Stimulated activated CD4-positive, alpha-beta T cell treated with anti-CD3 and anti-CD28 coated beads, TNF-alpha, amount 100 ng/mL, for 48 hours (primary cell): ENCODE measurements around the gene CMTM7.

Source experiments
- DNase-seq, 3 donors: peaks; one replicate each; pipeline ENCODE4 v3.0.0-alpha.2; 2020; ENCODE audit warnings: low read depth in 3 of 3

The CMTM7 gene, protein sequence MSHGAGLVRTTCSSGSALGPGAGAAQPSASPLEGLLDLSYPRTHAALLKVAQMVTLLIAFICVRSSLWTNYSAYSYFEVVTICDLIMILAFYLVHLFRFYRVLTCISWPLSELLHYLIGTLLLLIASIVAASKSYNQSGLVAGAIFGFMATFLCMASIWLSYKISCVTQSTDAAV

GRCh38 chr3:32391643-32392535 lies at the start of gene CMTM7:
Gene CMTM7 (plus strand): TSS chr3:32391853. CDS start chr3:32391907, 54 bp downstream.
- peak in 1 of 3 donors; percentile 31 for DNase-seq

GRCh38 chr3:32347343-32348125 lies 44.1 kb upstream of the CMTM7 start:
- DNase-seq = no peak

- no peak for DNase-seq
Measured at GRCh38 chr3:32349184-32349583, 42.5 kb upstream of the CMTM7 start.

- DNase-seq = no peak
Measured at GRCh38 chr3:32352563-32352962, 39.1 kb upstream of the CMTM7 start.

- DNase-seq = no peak
Measured at GRCh38 chr3:32353351-32353750, 38.3 kb upstream of the CMTM7 start.

DNA sequence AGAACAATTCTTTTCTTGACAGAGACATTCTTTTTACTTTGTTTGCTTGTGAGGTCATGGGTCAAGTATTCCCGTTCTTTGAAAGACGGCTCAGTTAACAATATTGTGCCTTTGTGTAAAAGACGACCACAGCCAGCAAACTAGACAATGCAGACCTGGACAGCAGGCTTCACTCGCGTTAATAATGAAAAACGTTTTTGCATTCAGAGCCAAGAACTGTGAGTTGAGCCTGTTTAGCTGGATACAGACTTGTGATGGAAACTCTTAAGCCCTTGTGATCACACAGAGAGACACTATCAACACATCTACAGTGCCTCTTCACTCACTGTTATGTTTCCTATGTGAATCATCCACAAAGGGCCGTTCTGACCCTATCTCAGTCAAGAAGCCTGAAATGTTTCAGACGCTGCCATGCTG lies 37.3 kb upstream of the CMTM7 start:
- DNase-seq = no peak

GRCh38 chr3:32355751-32356291 lies 35.8 kb upstream of the CMTM7 start:
- DNase-seq = no peak

GRCh38 chr3:32359766-32360492 lies 31.7 kb upstream of the CMTM7 start:
- no peak for DNase-seq

GRCh38 chr3:32360493-32360827 lies 31.2 kb upstream of the CMTM7 start:
- DNase-seq = no peak

DNA sequence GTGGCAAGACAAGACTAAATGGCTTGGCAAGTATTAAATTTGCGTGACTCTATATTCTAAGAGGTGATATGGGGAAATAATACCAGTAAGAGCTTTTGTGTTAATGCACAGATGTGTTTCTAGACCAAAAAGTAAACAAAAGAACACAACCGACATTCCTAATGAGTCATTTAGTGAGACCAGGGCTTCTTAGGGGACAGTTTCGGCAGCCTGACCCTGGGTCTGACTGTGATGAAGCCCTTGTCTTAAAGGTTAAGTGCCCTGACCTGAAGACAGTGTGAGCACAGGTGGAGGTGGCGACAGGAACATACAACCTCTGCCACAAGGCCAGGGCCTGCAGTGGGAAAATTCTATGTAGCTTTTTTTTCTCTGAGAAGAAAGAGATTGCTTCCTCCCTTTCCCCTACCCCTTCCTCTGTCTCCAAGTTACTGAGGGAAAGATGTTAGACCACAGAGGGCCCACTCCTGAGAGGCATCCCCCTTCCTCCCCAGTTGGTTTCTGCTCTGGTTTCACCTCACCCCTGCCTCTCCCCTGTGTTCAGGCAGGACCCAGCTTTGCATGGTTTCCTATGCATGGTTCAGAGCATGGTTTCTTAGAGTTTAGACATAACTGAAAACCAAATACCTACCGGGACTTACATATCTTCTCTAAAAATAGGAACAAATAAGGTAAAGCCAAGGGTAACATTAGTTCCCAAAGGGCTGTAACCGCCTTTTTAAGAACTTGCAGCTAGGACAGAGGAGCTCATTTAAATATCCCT lies 24.8 kb upstream of the CMTM7 start:
- DNase-seq = no peak

DNA sequence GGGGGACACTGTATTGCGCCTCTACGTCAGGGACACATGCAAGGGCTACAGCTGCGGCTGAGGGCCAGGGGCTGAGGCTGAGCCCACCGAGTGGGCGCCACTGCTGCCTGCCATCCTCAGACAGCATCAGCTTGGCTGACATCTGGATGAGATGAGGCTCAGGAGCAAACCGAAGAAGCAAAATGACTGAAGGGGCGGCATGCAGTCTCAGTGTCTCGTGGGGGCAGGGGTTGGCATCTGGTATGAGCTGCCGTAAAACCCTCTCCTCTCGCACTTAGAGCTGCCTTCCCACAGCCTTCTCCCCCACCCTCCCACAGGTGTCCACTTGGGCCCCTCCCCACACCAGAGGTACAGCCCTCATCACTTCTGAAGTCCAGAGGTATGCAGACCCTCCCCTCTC lies 24.2 kb upstream of the CMTM7 start:
- no peak for DNase-seq

GRCh38 chr3:32371461-32372212 lies 20.0 kb upstream of the CMTM7 start:
- DNase-seq = no peak

- no peak for DNase-seq
Measured at GRCh38 chr3:32372213-32372490, 19.5 kb upstream of the CMTM7 start.

DNA sequence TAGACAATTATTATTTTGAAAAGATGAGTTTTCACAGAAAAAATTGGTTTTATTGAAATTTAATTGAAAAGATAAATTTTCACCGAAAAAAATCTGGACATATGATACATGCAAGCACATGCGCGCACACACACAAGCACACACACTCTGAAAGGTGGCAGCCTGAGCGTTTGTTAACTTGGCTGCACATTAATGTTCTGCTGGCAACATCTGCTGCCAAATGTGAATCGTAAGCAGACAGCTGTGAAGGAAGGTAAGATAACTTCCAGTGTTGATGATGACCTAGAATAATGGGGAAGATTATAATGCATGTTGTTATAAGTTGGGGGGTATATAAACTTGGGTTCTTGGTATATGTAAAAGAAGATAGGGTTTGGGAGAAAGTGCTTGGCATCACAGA lies 18.4 kb upstream of the CMTM7 start:
- DNase-seq = no peak

GRCh38 chr3:32373844-32374243 lies 17.8 kb upstream of the CMTM7 start:
- no peak for DNase-seq

DNA sequence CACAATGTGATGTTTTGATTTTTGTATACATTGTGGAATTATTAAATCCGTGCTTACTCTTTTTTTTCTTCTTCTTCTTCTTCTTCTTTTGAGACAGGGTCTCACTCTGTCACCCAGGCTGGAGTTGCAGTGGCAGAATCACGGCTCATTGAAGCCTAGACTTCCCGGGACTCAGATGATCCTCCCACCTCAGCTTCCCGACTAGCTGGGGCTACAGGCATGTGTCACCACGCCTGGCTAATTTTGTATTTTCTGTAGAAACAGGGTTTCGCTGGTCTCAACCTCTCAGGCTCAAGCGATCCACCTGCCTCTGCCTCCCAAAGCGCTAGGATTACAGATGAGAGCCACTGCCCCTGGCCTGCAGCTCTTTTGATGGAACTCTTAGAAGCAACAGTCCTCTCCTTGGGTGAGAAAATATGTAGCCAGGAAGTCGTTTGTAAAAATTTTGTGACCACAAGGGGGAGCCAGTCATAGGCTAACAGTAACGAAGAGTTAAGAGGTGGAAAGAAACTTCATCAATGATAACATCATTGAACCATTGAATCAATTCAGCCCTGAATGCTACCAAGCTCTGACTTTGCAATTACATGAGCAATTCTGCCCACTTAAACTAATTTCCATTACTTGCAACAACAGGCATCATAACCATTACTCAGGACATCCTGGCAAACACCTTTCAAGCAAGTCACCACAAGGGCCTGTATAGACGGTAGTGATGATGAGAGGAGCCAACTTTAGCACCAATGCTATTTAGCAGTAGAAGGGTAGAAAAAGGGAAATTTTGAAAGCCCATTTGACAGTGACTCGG lies 16.7 kb upstream of the CMTM7 start:
- DNase-seq = peak in 2 of 3 donors; percentile 60 to 70

DNA sequence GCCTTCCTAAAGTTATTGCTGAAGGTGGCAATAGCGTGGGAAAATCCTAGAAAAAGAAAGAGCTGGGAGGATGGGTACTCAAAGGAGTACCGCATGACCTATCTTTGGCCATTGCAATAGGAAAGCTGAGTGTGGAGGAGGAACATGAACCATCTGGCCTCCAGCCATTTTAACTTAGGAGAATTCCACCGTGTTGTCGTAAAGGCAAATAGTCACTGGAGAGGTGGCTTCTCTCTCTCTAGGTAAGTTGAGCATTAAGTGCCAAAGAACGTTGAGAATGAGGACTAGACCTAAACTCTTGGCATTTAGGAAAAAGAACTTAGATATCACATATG lies 16.1 kb upstream of the CMTM7 start:
- no peak for DNase-seq

DNA sequence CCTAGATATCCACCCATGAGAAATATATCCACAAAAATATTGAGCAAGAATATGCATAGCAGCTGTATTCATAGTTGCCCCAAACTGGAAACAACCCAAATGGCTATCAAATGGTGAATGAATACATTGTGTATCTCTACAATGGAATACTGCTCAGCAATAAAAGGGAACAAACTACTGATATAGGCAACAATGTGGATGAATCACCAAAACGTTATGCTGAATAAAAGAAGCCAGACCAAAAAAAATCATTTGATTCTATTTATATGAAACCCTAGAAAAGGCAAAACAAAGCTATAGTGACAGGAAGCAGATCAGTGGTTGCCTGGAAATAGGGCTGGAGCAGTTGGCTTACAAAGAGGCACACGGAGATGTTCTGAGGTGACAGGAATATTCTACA lies 15.5 kb upstream of the CMTM7 start:
- DNase-seq = no peak

- no peak for DNase-seq
Measured at GRCh38 chr3:32379831-32380500, 11.7 kb upstream of the CMTM7 start.
